CD8-positive, alpha-beta memory T cell (primary cell): ENCODE data around the gene MAEA. TPM values are rescaled to one million over a fixed set of nuclear protein-coding genes. Genes with fewer than 3 reads are reported as not detected.
A peak's percentile ranks its signal among the peaks of the same experiment; 100 is the strongest.
"Not testable (repeated sequence)": the region's sequence is repeated elsewhere in the genome, so short reads cannot be mapped to it uniquely, and the experiment has no call there.

ENCODE experiments used
- CTCF ChIA-PET: fragments of 350-600 bp; sonication (Branson Sonifier 250); formaldehyde crosslinking; loops from one replicate; lab custom pipeline; 2021; ENCODE audit warnings: antibody characterized with exemption; lab: Charles Lee
- POLR2A ChIA-PET: fragments of 350-600 bp; sonication (Branson Sonifier 250); formaldehyde crosslinking; loops from one replicate; lab custom pipeline; 2021; ENCODE audit warnings: antibody characterized with exemption; lab: Charles Lee
- DNase-seq, 5 donors: peaks; one replicate each; pipeline versions ENCODE4 v3.0.0 to v3.0.0-alpha.2; 2020 to 2022; ENCODE audit warnings: mixed read lengths in 1 of 5
- H3K27ac ChIP-seq: one replicate; pipeline ENCODE4 v1.7.0; 2013; ENCODE audit warnings: low read depth, mild to moderate bottlenecking, low read length, moderate library complexity
- H3K27me3 ChIP-seq: 2 replicates; pipeline ENCODE4 v1.7.0; 2013; ENCODE audit warnings: low read length, mild to moderate bottlenecking; ENCODE audit not compliant: insufficient read depth, poor library complexity, severe bottlenecking
- H3K36me3 ChIP-seq: 2 replicates; pipeline ENCODE4 v1.7.0; 2013; ENCODE audit warnings: mild to moderate bottlenecking, low read length, moderate library complexity; ENCODE audit not compliant: insufficient read depth
- H3K4me1 ChIP-seq: 2 replicates; pipeline ENCODE4 v1.7.0; 2013; ENCODE audit warnings: mild to moderate bottlenecking, low read length, moderate library complexity; ENCODE audit not compliant: insufficient read depth
- H3K4me3 ChIP-seq: 2 replicates; pipeline ENCODE4 v1.7.0; 2013; ENCODE audit warnings: mild to moderate bottlenecking, low read length
- H3K9me3 ChIP-seq: 2 replicates; pipeline ENCODE4 v1.7.0; 2013; ENCODE audit warnings: mild to moderate bottlenecking, low read length
- H3K27ac Mint-ChIP-seq, 8 donors: one replicate each; pipeline ENCODE4 v1.8.0; 2020 to 2021; ENCODE audit warnings: mixed read lengths in 8 of 8, mild to moderate bottlenecking in 6 of 8, inconsistent platforms in 3 of 8, moderate library complexity in 3 of 8
- H3K27me3 Mint-ChIP-seq, 2 donors: one replicate each; pipeline ENCODE4 v1.8.0; 2020 to 2021; ENCODE audit warnings: mixed read lengths in 2 of 2, mild to moderate bottlenecking in 1 of 2, moderate library complexity in 1 of 2
- H3K36me3 Mint-ChIP-seq, 3 donors: one replicate each; pipeline ENCODE4 v1.8.0; 2020 to 2021; ENCODE audit warnings: mixed read lengths in 3 of 3, inconsistent platforms in 1 of 3, mild to moderate bottlenecking in 1 of 3
- H3K4me1 Mint-ChIP-seq, 3 donors: one replicate each; pipeline ENCODE4 v1.8.0; 2020 to 2021; ENCODE audit warnings: mixed read lengths in 3 of 3, inconsistent platforms in 1 of 3, mild to moderate bottlenecking in 1 of 3
- H3K4me3 Mint-ChIP-seq, 7 donors: one replicate each; pipeline ENCODE4 v1.8.0; 2020 to 2021; ENCODE audit warnings: mixed read lengths in 7 of 7, mild to moderate bottlenecking in 6 of 7, moderate library complexity in 4 of 7, inconsistent platforms in 2 of 7
- H3K9me3 Mint-ChIP-seq, 5 donors: one replicate each; pipeline ENCODE4 v1.8.0; 2020 to 2022; ENCODE audit warnings: mixed read lengths in 5 of 5, mild to moderate bottlenecking in 3 of 5, moderate library complexity in 2 of 5, inconsistent platforms in 1 of 5
- polyA plus RNA-seq: library from polyadenylated mRNA; unstranded; fragments of 300-500 nt; fragmentation: Illumina TruSeq; gene quantifications from one replicate; pipeline ENCODE4 v1.2.3, GENCODE V29; 2021
- total RNA-seq, 2 experiments: library from RNA; stranded (reverse); gene quantifications; one replicate each; pipeline ENCODE4 v1.2.3, GENCODE V29; 2021

Gene MAEA
- total and polyA plus RNA-seq, 3 experiments from 2014 or later = 59.4 to 75.3 (median 63.8) TPM

DNA sequence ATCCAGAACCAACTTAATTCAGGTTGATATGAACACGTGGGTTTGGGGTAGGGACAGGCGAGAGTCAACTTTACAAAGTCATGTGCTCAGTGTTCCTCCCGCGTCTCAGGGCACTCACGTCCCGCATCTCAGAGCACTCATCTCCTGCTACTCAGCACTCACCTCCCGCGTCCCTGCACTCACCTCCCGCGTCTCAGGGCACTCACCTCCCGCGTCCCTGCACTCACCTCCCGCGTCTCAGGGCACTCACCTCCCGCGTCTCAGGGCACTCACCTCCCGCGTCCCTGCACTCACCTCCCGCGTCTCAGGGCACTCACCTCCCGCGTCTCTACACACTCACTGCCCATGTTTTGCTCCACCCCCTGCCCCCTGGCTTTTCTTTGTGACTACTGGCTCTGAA, 82.9 kb downstream of the MAEA start:
- H3K4me1 Mint-ChIP-seq, H3K9me3 Mint-ChIP-seq, DNase-seq, H3K27ac ChIP-seq, H3K27ac Mint-ChIP-seq, H3K9me3 ChIP-seq, CTCF ChIA-PET, H3K27me3 ChIP-seq, POLR2A ChIA-PET, H3K4me3 ChIP-seq, H3K27me3 Mint-ChIP-seq, H3K36me3 ChIP-seq, H3K4me1 ChIP-seq, H3K4me3 Mint-ChIP-seq: not testable (repeated sequence)
- H3K36me3 Mint-ChIP-seq = peaks cover 8 to 56% (median 19%) of the 10 kb centered on the region in 3 donors

DNA sequence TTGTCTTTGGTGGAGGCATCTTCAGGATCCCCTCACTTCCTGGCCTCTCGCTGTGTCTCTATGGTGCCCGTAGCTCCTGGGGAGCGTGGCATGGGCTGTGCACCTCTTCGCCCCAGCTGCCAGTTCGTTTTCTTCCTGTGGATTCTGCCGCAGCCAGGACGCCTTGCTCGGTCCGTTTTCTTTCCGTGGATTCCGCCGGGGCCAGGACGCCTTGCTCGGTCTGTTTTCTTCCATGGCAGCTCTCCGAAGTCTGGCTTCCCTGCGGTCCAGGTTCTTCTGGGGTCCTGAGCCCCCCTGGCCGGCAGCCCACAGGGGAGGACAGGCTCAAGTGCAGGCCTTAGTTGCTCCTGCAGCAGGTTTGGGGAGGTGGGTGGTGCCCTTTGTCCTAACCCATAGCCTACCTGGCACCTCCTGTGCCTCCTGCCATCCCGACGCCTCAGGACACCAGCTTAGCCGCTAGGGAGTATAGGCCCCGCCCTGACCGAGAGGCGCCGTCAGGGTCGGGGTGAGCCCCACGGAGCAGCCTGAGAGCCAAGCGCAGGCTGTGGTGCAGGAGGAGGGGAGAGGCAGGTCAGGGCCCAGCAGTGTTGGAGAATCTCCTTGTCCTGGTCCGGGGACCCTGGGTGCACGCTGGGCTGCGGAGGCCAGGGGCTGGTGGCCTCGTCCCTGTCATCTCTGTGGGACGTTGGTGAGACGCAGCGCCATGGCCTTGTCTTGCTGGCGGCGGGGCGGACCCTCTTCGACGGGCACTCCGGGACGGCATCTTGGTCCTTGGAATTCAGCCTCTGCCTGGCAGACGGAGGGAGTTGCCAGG, 84.4 kb downstream of the MAEA start:
- H3K27me3 Mint-ChIP-seq = no peaks in the 10 kb centered on the region

DNA sequence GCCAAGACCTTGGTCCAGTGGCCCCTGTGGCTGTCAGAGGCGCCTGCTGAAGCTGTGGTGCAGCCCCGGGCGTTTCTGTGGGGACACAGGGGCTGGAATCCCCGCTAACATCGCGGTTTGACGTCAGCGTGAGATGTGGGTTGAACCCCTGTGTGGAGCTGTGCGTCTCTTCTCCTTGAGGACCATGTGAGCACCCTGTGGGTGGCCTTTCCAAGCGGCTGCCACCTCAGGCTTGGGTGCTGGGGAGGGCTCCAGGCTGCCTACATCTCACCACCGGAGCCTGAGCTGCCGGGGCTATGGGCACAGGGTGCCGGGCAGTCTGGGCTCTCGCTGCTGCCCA, 85.0 kb downstream of the MAEA start:
- H3K4me1 Mint-ChIP-seq = peaks cover 0 to 3% (median 0%) of the 10 kb centered on the region in 3 donors
- H3K4me3 ChIP-seq = no peak overlapping the region
- H3K36me3 ChIP-seq = no peaks in the 10 kb centered on the region
- H3K27me3 Mint-ChIP-seq = no peaks in the 10 kb centered on the region
- no peak overlapping the region for H3K27ac Mint-ChIP-seq
- no peaks in the 10 kb centered on the region for H3K27me3 ChIP-seq
- DNase-seq = no peak
- POLR2A ChIA-PET = no interaction called here
- peaks cover 8 to 46% (median 19%) of the 10 kb centered on the region in 3 donors for H3K36me3 Mint-ChIP-seq
- H3K4me1 ChIP-seq = no peaks in the 10 kb centered on the region
- CTCF ChIA-PET = interaction anchor here (1.4 kb wide), 1 partner anchor 22 kb away, joined by 4 read pairs; no protein-coding TSS in a partner anchor
- no peaks in the 10 kb centered on the region for H3K9me3 Mint-ChIP-seq
- H3K9me3 ChIP-seq = no peaks in the 10 kb centered on the region
- no peak overlapping the region for H3K4me3 Mint-ChIP-seq
- no peak overlapping the region for H3K27ac ChIP-seq

More for the DNA sequence above, 84.4 kb downstream of the MAEA start:
- H3K27ac ChIP-seq = no peak overlapping the region
- Mint-ChIP-seq H3K36me3 (peaks cover 8 to 50% (median 19%) of the 10 kb centered on the region in 3 donors), H3K9me3 (no peaks in the 10 kb centered on the region), H3K4me3 (no peak overlapping the region), H3K4me1 (peaks cover 0 to 3% (median 0%) of the 10 kb centered on the region in 3 donors), H3K27ac (peak overlapping the region in 2 of 8 donors; percentile 48 to 63)
- no peak overlapping the region for H3K4me3 ChIP-seq
- no peaks in the 10 kb centered on the region for H3K4me1 ChIP-seq
- CTCF ChIA-PET = no interaction called here
- no peaks in the 10 kb centered on the region for H3K27me3 ChIP-seq
- no peaks in the 10 kb centered on the region for H3K9me3 ChIP-seq
- no peaks in the 10 kb centered on the region for H3K36me3 ChIP-seq
- POLR2A ChIA-PET = no interaction called here
- DNase-seq = peak in 1 of 5 donors; percentile 39

DNA sequence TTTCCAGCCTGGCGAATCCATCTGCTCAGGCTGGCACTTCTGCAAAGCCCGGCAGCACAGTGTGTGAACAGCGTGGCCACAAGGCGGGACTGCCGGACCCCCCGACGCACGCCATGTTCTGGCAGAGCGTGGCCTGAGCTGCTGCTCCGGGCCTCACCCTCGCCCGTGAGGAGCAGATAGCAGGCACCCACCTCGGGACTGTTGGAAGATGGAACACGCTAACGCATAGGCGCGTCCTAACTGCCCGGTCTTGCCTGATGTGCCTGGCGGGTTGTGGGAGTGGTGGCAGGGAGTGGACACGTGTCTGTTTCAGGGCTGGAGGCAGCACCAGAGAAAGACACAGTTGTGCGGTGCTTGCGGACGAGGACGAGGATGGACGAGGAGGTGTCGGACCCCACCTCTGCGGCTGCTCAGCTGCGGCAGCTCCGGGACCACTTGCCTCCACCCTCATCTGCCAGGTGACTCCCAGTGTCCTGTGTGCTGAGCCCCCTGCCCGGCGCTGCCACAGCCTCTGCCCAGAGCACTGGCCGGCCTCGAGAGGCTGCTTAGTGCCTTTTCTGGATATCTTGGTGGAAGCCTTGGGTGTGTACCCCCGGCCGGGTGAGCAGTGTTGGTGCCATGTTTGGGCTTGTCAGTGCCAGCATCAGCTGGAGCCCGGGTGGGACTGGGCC, 85.5 kb downstream of the MAEA start:
- CTCF ChIA-PET = interaction anchor here (1.4 kb wide), 1 partner anchor 22 kb away, joined by 4 read pairs; no protein-coding TSS in a partner anchor
- no peaks in the 10 kb centered on the region for H3K36me3 ChIP-seq

DNA sequence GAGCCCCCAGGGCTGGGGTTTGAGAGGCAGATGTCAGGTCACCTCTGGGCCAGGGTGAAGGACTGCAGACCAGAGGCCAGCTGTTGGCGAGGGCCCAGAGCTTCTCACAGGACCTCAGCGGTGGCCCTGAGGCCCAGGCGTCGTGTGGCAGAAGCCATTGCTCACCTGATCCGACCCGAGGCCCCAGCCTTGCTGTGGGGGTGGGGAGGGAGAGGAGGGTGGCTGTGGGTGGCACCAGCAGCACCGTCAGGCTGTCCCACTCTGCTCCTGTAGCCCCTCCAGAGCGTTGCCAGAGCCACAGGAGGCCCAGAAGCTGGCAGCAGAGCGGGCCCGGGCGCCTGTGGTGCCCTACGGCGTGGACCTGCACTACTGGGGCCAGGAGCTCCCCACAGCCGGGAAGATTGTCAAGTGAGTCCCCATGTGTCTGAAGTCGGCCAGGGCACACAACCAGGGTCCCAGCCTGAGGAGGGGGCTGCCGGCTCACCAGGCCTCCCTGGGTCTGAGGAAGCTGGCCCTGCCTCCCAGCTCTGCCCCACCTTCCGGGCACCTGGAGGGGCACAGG, 86.2 kb downstream of the MAEA start:
- H3K4me3 Mint-ChIP-seq = no peak overlapping the region
- DNase-seq = peak in 1 of 5 donors; percentile 42
- H3K4me1 ChIP-seq = no peaks in the 10 kb centered on the region
- no peaks in the 10 kb centered on the region for H3K36me3 ChIP-seq
- H3K27ac Mint-ChIP-seq = no peak overlapping the region
- H3K36me3 Mint-ChIP-seq = peaks cover 8 to 42% (median 19%) of the 10 kb centered on the region in 3 donors
- no peak overlapping the region for H3K27ac ChIP-seq
- POLR2A ChIA-PET = no interaction called here
- H3K9me3 ChIP-seq = no peaks in the 10 kb centered on the region
- H3K27me3 Mint-ChIP-seq = no peaks in the 10 kb centered on the region
- H3K4me1 Mint-ChIP-seq = peaks cover 0 to 3% (median 0%) of the 10 kb centered on the region in 3 donors
- no peak overlapping the region for H3K4me3 ChIP-seq
- no peaks in the 10 kb centered on the region for H3K9me3 Mint-ChIP-seq
- CTCF ChIA-PET = interaction anchor here (1.4 kb wide), 1 partner anchor 23 kb away, joined by 4 read pairs; no protein-coding TSS in a partner anchor
- no peaks in the 10 kb centered on the region for H3K27me3 ChIP-seq

More for the DNA sequence above, 85.5 kb downstream of the MAEA start:
- POLR2A ChIA-PET = no interaction called here
- Mint-ChIP-seq H3K9me3 (no peaks in the 10 kb centered on the region), H3K27me3 (no peaks in the 10 kb centered on the region), H3K4me3 (no peak overlapping the region), H3K27ac (no peak overlapping the region), H3K4me1 (peaks cover 0 to 3% (median 0%) of the 10 kb centered on the region in 3 donors), H3K36me3 (peaks cover 8 to 42% (median 19%) of the 10 kb centered on the region in 3 donors)
- H3K27me3 ChIP-seq = no peaks in the 10 kb centered on the region
- H3K4me3 ChIP-seq = no peak overlapping the region
- H3K9me3 ChIP-seq = no peaks in the 10 kb centered on the region
- DNase-seq = peak in 1 of 5 donors; percentile 27
- no peak overlapping the region for H3K27ac ChIP-seq
- no peaks in the 10 kb centered on the region for H3K4me1 ChIP-seq

DNA sequence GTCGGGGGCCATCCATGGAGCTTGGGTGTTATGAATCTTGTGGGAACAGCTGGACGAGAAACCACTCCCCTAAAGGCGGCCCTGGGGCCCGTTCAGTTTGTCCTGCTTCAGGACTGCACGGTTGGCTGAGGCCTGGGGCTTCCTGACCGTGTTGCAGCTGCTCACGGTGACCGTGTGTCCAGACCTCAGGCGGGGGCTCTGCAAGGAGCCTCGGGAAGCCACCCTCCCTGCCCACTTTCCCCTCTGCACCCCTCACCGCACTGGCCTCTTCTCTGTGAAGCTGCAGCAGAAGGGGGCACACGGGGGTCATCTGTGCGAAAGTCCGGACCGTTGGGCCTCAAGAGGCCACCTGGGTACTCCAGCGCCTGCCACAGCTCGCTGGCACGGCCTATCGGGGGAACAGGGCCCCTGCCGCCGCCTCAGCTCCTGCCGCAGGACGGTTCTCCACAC, 86.7 kb downstream of the MAEA start:
- Mint-ChIP-seq H3K36me3 (peaks cover 8 to 38% (median 16%) of the 10 kb centered on the region in 3 donors), H3K27ac (no peak overlapping the region), H3K27me3 (no peaks in the 10 kb centered on the region), H3K4me3 (no peak overlapping the region), H3K4me1 (peaks cover 0 to under 1% (median 0%) of the 10 kb centered on the region in 3 donors), H3K9me3 (no peaks in the 10 kb centered on the region)
- H3K27ac ChIP-seq = no peak overlapping the region
- no peaks in the 10 kb centered on the region for H3K9me3 ChIP-seq
- no peaks in the 10 kb centered on the region for H3K27me3 ChIP-seq
- H3K36me3 ChIP-seq = no peaks in the 10 kb centered on the region
- H3K4me3 ChIP-seq = no peak overlapping the region
- POLR2A ChIA-PET = no interaction called here
- DNase-seq = peak in 1 of 5 donors; percentile 43
- CTCF ChIA-PET = interaction anchor here (1.4 kb wide), 1 partner anchor 23 kb away, joined by 4 read pairs; no protein-coding TSS in a partner anchor
- no peaks in the 10 kb centered on the region for H3K4me1 ChIP-seq

DNA sequence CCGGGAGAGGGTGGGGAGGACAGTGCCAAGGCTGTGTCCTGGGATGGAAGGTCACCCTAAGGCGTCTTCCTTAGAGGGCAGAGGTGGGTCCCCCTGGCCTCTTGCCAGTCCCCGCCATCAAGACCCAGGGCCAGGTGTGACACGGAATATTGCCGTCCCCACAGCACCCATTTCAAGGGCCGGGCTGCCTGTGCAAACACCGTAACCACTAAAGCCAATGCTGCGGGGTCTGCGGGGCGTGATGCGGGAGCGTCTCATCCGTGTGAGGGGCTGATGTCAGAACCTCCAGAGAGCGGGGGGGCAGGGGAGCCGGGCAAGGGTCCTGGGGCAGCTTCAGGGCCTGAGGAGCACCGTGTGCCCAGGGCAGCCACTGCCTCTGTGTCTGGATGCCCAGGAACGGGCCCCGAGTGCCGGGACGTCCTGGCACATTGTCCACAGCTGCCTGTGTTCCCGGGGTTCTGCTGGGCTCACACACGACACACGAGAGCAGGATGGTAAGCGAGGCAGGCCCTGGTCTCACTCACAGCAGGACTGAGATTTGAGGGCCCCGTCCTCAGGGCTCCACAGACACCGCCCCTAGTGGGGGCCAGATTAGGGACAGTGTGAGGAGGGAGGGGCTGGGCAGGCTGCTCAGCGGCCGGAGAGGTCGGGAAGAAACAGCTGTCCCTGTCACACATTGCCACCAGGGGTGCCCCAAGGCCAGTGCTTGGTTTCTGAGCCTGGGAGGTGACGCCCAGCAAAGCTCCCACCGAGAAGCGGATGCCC, 87.3 kb downstream of the MAEA start:
- Histone ChIP-seq H3K27ac (no peak overlapping the region), H3K27me3 (no peaks in the 10 kb centered on the region), H3K9me3 (no peaks in the 10 kb centered on the region), H3K4me3 (no peak overlapping the region), H3K4me1 (no peaks in the 10 kb centered on the region), H3K36me3 (no peaks in the 10 kb centered on the region)
- CTCF ChIA-PET = no interaction called here
- peak overlapping the region in 1 of 8 donors; percentile 60 for H3K27ac Mint-ChIP-seq
- no peaks in the 10 kb centered on the region for H3K27me3 Mint-ChIP-seq
- POLR2A ChIA-PET = interaction anchor here (0.6 kb wide), 1 partner anchor 194 kb away, joined by 4 read pairs; no protein-coding TSS in a partner anchor
- no peak overlapping the region for H3K4me3 Mint-ChIP-seq
- no peaks in the 10 kb centered on the region for H3K4me1 Mint-ChIP-seq
- H3K36me3 Mint-ChIP-seq = peaks cover 8 to 36% (median 13%) of the 10 kb centered on the region in 3 donors
- peak in 1 of 5 donors; percentile 36 for DNase-seq
- H3K9me3 Mint-ChIP-seq = no peaks in the 10 kb centered on the region
